Measurements from ENCODE around the gene CHST8.

The CHST8 gene

GRCh38 chr19:33678796-33679585, 57.2 kb downstream of the CHST8 start:
- no peak overlapping the region for H3K4me3 ChIP-seq
- DNase-seq (ENCODE audit: low spot score), result no peak
- TF ChIP-seq CTCF (IDR thresholded peaks at IDR 0.05), result no peak
- no peak overlapping the region for H3K27ac ChIP-seq

- no peak overlapping the region for H3K4me3 ChIP-seq
- no peak overlapping the region for H3K27ac ChIP-seq
- TF ChIP-seq CTCF (IDR thresholded peaks at IDR 0.05), result no peak
- no peak for DNase-seq (ENCODE audit: low spot score)
These were observed 57.9 kb downstream of the CHST8 start for GRCh38 chr19:33679696-33680095.

- TF ChIP-seq CTCF (IDR thresholded peaks at IDR 0.05), result no peak
- Histone ChIP-seq H3K27ac (no peak overlapping the region), H3K4me3 (no peak overlapping the region)
- no peak for DNase-seq (ENCODE audit: low spot score)
These were observed 59.4 kb downstream of the CHST8 start for GRCh38 chr19:33681081-33681680.

- DNase-seq (ENCODE audit: low spot score), result no peak
- TF ChIP-seq CTCF (IDR thresholded peaks at IDR 0.05), result no peak
- Histone ChIP-seq H3K27ac (no peak overlapping the region), H3K4me3 (no peak overlapping the region)
These were observed 62.3 kb downstream of the CHST8 start for GRCh38 chr19:33683881-33684537.

GRCh38 chr19:33684538-33685232, 62.9 kb downstream of the CHST8 start:
- H3K27ac ChIP-seq, result no peak overlapping the region
- TF ChIP-seq CTCF (IDR thresholded peaks at IDR 0.05), result no peak
- DNase-seq (ENCODE audit: low spot score), result no peak
- no peak overlapping the region for H3K4me3 ChIP-seq

GRCh38 chr19:33685541-33685940, 63.8 kb downstream of the CHST8 start:
- no peak for DNase-seq (ENCODE audit: low spot score)
- TF ChIP-seq CTCF (IDR thresholded peaks at IDR 0.05), result no peak
- Histone ChIP-seq H3K4me3 (no peak overlapping the region), H3K27ac (no peak overlapping the region)

Measured in coronary artery (tissue), 2 donors.